WTC11 (cell line): ENCODE results near the gene PAK3.

Experiments
- CREB1 ChIP-seq: sonication (generic); formaldehyde crosslinking; IDR thresholded peaks from 2 replicates; pipeline ENCODE4 v1.8.0; 2023; ENCODE audit warnings: mild to moderate bottlenecking, missing genetic modification reagents
- FOXP1 ChIP-seq: sonication (generic); formaldehyde crosslinking; IDR thresholded peaks from 2 replicates; pipeline ENCODE4 v1.8.0; 2022; ENCODE audit warnings: missing genetic modification reagents, mild to moderate bottlenecking, moderate library complexity, borderline replicate concordance
- NFE2L1 ChIP-seq: sonication (generic); formaldehyde crosslinking; IDR thresholded peaks from 2 replicates; pipeline ENCODE4 v1.8.1; 2023; ENCODE audit warnings: missing genetic modification reagents
- RELA ChIP-seq: sonication (generic); formaldehyde crosslinking; IDR thresholded peaks from 2 replicates; pipeline ENCODE4 v1.8.1; 2022; ENCODE audit warnings: missing genetic modification reagents, mild to moderate bottlenecking, borderline replicate concordance
- ZNF138 ChIP-seq: sonication (generic); formaldehyde crosslinking; conservative IDR thresholded peaks from 2 replicates; pipeline ENCODE4 v1.8.1; 2022; ENCODE audit warnings: mild to moderate bottlenecking, moderate library complexity, missing genetic modification reagents
- ZNF232 ChIP-seq: sonication (generic); formaldehyde crosslinking; IDR thresholded peaks from 2 replicates; pipeline ENCODE4 v1.8.0; 2022; ENCODE audit warnings: mild to moderate bottlenecking, missing genetic modification reagents
- TF ChIP-seq, protein P1 (sequence below): sonication (generic); formaldehyde crosslinking; conservative IDR thresholded peaks from 2 replicates; pipeline ENCODE4 v1.8.1; 2022; ENCODE audit warnings: mild to moderate bottlenecking, missing genetic modification reagents
- TF ChIP-seq, protein P2 (sequence below): fragments of 200-600 bp; IDR thresholded peaks from 2 replicates; pipeline ENCODE4 v1.8.0; 2022; ENCODE audit warnings: antibody characterized with exemption
- TF ChIP-seq, protein P3 (sequence below): sonication (generic); formaldehyde crosslinking; IDR thresholded peaks from 2 replicates; pipeline ENCODE4 v1.8.0; 2022; ENCODE audit warnings: mild to moderate bottlenecking, missing genetic modification reagents
- TF ChIP-seq, protein P4 (sequence below): sonication (generic); formaldehyde crosslinking; conservative IDR thresholded peaks from 2 replicates; pipeline ENCODE4 v1.8.1; 2023; ENCODE audit warnings: mild to moderate bottlenecking, low read depth, missing genetic modification reagents, moderate library complexity
- TF ChIP-seq, protein P5 (sequence below): sonication (generic); formaldehyde crosslinking; IDR thresholded peaks from 2 replicates; pipeline ENCODE4 v1.8.1; 2023; ENCODE audit warnings: mild to moderate bottlenecking, moderate library complexity, missing genetic modification reagents

DNA sequence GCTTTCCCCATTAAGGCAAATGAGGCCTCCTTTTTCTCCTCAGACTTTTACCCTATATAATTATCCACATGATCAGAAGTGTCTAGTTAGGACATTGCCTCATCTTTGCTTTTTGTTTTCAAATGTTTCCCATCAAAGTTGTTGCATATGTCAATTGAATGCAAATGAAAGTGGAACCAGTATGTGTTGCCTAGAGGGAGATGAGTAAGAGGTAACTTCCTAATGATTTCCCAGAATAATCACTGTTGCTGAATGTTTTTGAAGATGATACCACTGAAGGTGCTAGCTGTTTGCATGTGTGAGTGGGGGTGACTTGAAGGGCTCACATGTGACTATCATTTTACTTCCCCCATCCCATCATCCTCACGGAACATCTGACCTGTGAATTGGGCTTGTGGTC lies 33.9 kb downstream of the PAK3 start:
- TF ChIP-seq, protein P1, sequence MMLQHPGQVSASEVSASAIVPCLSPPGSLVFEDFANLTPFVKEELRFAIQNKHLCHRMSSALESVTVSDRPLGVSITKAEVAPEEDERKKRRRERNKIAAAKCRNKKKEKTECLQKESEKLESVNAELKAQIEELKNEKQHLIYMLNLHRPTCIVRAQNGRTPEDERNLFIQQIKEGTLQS: no peak
- TF ChIP-seq ZNF138 (CRISPR knock-in tag) (no peak), ZNF232 (CRISPR knock-in tag) (no peak), FOXP1 (CRISPR knock-in tag) (no peak), RELA (CRISPR knock-in tag) (no peak), CREB1 (CRISPR knock-in tag) (no peak), NFE2L1 (CRISPR knock-in tag) (no peak)
- TF ChIP-seq, protein P2, sequence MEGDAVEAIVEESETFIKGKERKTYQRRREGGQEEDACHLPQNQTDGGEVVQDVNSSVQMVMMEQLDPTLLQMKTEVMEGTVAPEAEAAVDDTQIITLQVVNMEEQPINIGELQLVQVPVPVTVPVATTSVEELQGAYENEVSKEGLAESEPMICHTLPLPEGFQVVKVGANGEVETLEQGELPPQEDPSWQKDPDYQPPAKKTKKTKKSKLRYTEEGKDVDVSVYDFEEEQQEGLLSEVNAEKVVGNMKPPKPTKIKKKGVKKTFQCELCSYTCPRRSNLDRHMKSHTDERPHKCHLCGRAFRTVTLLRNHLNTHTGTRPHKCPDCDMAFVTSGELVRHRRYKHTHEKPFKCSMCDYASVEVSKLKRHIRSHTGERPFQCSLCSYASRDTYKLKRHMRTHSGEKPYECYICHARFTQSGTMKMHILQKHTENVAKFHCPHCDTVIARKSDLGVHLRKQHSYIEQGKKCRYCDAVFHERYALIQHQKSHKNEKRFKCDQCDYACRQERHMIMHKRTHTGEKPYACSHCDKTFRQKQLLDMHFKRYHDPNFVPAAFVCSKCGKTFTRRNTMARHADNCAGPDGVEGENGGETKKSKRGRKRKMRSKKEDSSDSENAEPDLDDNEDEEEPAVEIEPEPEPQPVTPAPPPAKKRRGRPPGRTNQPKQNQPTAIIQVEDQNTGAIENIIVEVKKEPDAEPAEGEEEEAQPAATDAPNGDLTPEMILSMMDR: no peak
- TF ChIP-seq, protein P3, sequence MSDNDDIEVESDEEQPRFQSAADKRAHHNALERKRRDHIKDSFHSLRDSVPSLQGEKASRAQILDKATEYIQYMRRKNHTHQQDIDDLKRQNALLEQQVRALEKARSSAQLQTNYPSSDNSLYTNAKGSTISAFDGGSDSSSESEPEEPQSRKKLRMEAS: no peak
- TF ChIP-seq, protein P4, sequence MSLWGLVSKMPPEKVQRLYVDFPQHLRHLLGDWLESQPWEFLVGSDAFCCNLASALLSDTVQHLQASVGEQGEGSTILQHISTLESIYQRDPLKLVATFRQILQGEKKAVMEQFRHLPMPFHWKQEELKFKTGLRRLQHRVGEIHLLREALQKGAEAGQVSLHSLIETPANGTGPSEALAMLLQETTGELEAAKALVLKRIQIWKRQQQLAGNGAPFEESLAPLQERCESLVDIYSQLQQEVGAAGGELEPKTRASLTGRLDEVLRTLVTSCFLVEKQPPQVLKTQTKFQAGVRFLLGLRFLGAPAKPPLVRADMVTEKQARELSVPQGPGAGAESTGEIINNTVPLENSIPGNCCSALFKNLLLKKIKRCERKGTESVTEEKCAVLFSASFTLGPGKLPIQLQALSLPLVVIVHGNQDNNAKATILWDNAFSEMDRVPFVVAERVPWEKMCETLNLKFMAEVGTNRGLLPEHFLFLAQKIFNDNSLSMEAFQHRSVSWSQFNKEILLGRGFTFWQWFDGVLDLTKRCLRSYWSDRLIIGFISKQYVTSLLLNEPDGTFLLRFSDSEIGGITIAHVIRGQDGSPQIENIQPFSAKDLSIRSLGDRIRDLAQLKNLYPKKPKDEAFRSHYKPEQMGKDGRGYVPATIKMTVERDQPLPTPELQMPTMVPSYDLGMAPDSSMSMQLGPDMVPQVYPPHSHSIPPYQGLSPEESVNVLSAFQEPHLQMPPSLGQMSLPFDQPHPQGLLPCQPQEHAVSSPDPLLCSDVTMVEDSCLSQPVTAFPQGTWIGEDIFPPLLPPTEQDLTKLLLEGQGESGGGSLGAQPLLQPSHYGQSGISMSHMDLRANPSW (CRISPR knock-in tag): no peak
- TF ChIP-seq, protein P5, sequence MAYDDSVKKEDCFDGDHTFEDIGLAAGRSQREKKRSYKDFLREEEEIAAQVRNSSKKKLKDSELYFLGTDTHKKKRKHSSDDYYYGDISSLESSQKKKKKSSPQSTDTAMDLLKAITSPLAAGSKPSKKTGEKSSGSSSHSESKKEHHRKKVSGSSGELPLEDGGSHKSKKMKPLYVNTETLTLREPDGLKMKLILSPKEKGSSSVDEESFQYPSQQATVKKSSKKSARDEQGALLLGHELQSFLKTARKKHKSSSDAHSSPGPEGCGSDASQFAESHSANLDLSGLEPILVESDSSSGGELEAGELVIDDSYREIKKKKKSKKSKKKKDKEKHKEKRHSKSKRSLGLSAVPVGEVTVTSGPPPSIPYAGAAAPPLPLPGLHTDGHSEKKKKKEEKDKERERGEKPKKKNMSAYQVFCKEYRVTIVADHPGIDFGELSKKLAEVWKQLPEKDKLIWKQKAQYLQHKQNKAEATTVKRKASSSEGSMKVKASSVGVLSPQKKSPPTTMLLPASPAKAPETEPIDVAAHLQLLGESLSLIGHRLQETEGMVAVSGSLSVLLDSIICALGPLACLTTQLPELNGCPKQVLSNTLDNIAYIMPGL: no peak
